Neural cell (in vitro differentiated cells): Measurements from ENCODE around the gene PREX1. TPM values are rescaled to one million over a fixed set of nuclear protein-coding genes. Genes with fewer than 3 reads are reported as not detected.

Experiments
- H2AFZ ChIP-seq: fragments of 200-600, 300-800 bp; sonication (generic), shearing (Covaris generic); 2 replicates; pipeline ENCODE4 v1.6.0; 2014; ENCODE audit warnings: low read depth, mild to moderate bottlenecking, antibody characterized with exemption, low read length, moderate library complexity
- H3F3A ChIP-seq: fragments of 200-600 bp; shearing (Covaris generic); 2 replicates; pipeline ENCODE4 v1.6.1; 2016; ENCODE audit warnings: mild to moderate bottlenecking, moderate library complexity, mixed read lengths, antibody characterized with exemption, low read length; ENCODE audit not compliant: insufficient read depth, poor library complexity, severe bottlenecking
- H3K27ac ChIP-seq: fragments of 200-600, 300-800 bp; sonication (generic), shearing (Covaris generic); 2 replicates; pipeline ENCODE4 v1.5.1; 2014; ENCODE audit warnings: mild to moderate bottlenecking, low read length, moderate library complexity
- H3K27me3 ChIP-seq: fragments of 300-800, 200-600 bp; sonication (generic), shearing (Covaris generic); 2 replicates; pipeline ENCODE4 v1.6.0; 2014; ENCODE audit warnings: mild to moderate bottlenecking, low read depth, low read length, moderate library complexity; ENCODE audit not compliant: insufficient read depth
- H3K36me3 ChIP-seq: fragments of 300-800, 200-600 bp; sonication (generic), shearing (Covaris generic); 2 replicates; pipeline ENCODE4 v1.5.1; 2014; ENCODE audit warnings: mild to moderate bottlenecking, antibody characterized with exemption, low read length, moderate library complexity; ENCODE audit not compliant: insufficient read depth
- H3K4me2 ChIP-seq: fragments of 300-800, 200-600 bp; sonication (generic), shearing (Covaris generic); 2 replicates; pipeline ENCODE4 v1.6.0; 2014; ENCODE audit warnings: mild to moderate bottlenecking, low read length
- H3K4me3 ChIP-seq: fragments of 300-800, 200-600 bp; sonication (generic), shearing (Covaris generic); 2 replicates; pipeline ENCODE4 v1.5.1; 2014; ENCODE audit warnings: mild to moderate bottlenecking, low read length, moderate library complexity
- H3K79me2 ChIP-seq: fragments of 200-600 bp; shearing (Covaris generic); replicated peaks from 2 replicates; pipeline ENCODE4 v1.6.0; 2014; ENCODE audit warnings: mild to moderate bottlenecking, low read length, moderate library complexity; ENCODE audit not compliant: insufficient read depth
- H3K9ac ChIP-seq: fragments of 300-800, 200-600 bp; sonication (generic), shearing (Covaris generic); 2 replicates; pipeline ENCODE4 v1.6.1; 2016; ENCODE audit warnings: mild to moderate bottlenecking, low read length, mixed read lengths
- H3K9me2 ChIP-seq: fragments of 200-600 bp; shearing (Covaris generic); 2 replicates; pipeline ENCODE4 v1.6.1; 2016; ENCODE audit warnings: mild to moderate bottlenecking, low read length, mixed read lengths; ENCODE audit not compliant: insufficient read depth
- H3K9me3 ChIP-seq: fragments of 200-600, 300-800 bp; sonication (generic), shearing (Covaris generic); 2 replicates; pipeline ENCODE4 v1.6.1; 2016; ENCODE audit warnings: mild to moderate bottlenecking, mixed run types, low read length, moderate library complexity, mixed read lengths
- H4K20me1 ChIP-seq: fragments of 200-600 bp; shearing (Covaris generic); 2 replicates; pipeline ENCODE4 v1.6.1; 2016; ENCODE audit warnings: mild to moderate bottlenecking, mixed run types; ENCODE audit not compliant: insufficient read depth
- EP300 ChIP-seq: fragments of 450-650 bp; conservative IDR thresholded peaks from 2 replicates; pipeline ENCODE4 v1.6.1; 2014; ENCODE audit warnings: antibody characterized with exemption, mild to moderate bottlenecking, moderate library complexity; ENCODE audit not compliant: poor library complexity, severe bottlenecking
- EZH2 ChIP-seq: fragments of 200-600, 300-800 bp; shearing (Covaris generic), sonication (generic); IDR thresholded peaks from 2 replicates; pipeline ENCODE4 v1.6.1; 2014; ENCODE audit warnings: antibody characterized with exemption, low read length, borderline replicate concordance, mild to moderate bottlenecking; ENCODE audit not compliant: insufficient read depth, poor library complexity, severe bottlenecking
- MXI1 ChIP-seq: fragments of 450-650 bp; conservative IDR thresholded peaks from 2 replicates; pipeline ENCODE4 v1.6.1; 2014; ENCODE audit warnings: antibody characterized with exemption, mild to moderate bottlenecking; ENCODE audit not compliant: poor library complexity, severe bottlenecking
- POLR2AphosphoS5 ChIP-seq: IDR thresholded peaks from 2 replicates; pipeline ENCODE4 v1.6.1; 2012
- RAD21 ChIP-seq: fragments of 450-650 bp; conservative IDR thresholded peaks from 2 replicates; pipeline ENCODE4 v1.6.1; 2014; ENCODE audit warnings: antibody characterized with exemption, mild to moderate bottlenecking, moderate library complexity
- SMC3 ChIP-seq: fragments of 450-650 bp; conservative IDR thresholded peaks from 2 replicates; pipeline ENCODE4 v1.6.1; 2014; ENCODE audit warnings: antibody characterized with exemption, mild to moderate bottlenecking, moderate library complexity; ENCODE audit not compliant: poor library complexity
- TAF1 ChIP-seq: IDR thresholded peaks from 2 replicates; pipeline ENCODE4 v1.6.1; 2012; ENCODE audit warnings: low read depth
- polyA plus RNA-seq: library from polyadenylated mRNA; depleted of rRNA; stranded (reverse); fragments of >200 nt; gene quantifications from 2 replicates; pipeline ENCODE4 v1.2.3, GENCODE V29; 2014
- TF ChIP-seq, protein P1 (sequence below): IDR thresholded peaks from 2 replicates; pipeline ENCODE4 v1.6.1; 2012; ENCODE audit warnings: borderline replicate concordance
- TF ChIP-seq, protein P2 (sequence below): fragments of 450-650 bp; IDR thresholded peaks from 2 replicates; pipeline ENCODE4 v1.5.1; 2014; ENCODE audit warnings: antibody characterized with exemption, mild to moderate bottlenecking, moderate library complexity; ENCODE audit not compliant: poor library complexity, severe bottlenecking

The PREX1 gene
- polyA plus RNA-seq, 1 donor from 2014 or later, result 0.06 TPM

DNA sequence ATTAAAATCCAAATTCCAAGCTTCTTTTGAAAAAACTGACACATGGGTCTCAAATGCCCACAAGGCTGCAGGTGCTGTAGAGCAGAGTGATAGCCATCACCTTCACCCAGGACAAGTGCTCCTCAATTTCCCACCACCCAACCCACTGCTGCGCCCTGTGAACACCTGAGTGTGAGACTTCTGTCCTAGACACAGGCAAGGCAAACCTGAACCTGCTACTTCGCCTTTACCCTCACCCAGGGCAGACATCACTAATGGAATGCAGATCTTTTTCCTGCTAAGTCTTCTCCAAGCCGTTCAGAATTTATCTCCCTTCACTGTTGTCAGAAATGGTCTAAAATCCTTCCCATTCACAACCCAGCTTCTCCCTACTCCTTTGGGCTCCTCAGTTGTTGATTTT is 65.9 kb downstream of the PREX1 start:
- H3K4me3 ChIP-seq, result no peak overlapping the region
- no peaks in the 10 kb centered on the region for H3K79me2 ChIP-seq
- H3K4me2 ChIP-seq, result no peak overlapping the region
- H2AFZ ChIP-seq, result no peak overlapping the region
- H3K36me3 ChIP-seq, result no peaks in the 10 kb centered on the region
- no peaks in the 10 kb centered on the region for H4K20me1 ChIP-seq
- TF ChIP-seq MXI1 (no peak), RAD21 (no peak), EZH2 (no peak), TAF1 (no peak), POLR2AphosphoS5 (no peak), EP300 (no peak), SMC3 (no peak)
- TF ChIP-seq, protein P1, sequence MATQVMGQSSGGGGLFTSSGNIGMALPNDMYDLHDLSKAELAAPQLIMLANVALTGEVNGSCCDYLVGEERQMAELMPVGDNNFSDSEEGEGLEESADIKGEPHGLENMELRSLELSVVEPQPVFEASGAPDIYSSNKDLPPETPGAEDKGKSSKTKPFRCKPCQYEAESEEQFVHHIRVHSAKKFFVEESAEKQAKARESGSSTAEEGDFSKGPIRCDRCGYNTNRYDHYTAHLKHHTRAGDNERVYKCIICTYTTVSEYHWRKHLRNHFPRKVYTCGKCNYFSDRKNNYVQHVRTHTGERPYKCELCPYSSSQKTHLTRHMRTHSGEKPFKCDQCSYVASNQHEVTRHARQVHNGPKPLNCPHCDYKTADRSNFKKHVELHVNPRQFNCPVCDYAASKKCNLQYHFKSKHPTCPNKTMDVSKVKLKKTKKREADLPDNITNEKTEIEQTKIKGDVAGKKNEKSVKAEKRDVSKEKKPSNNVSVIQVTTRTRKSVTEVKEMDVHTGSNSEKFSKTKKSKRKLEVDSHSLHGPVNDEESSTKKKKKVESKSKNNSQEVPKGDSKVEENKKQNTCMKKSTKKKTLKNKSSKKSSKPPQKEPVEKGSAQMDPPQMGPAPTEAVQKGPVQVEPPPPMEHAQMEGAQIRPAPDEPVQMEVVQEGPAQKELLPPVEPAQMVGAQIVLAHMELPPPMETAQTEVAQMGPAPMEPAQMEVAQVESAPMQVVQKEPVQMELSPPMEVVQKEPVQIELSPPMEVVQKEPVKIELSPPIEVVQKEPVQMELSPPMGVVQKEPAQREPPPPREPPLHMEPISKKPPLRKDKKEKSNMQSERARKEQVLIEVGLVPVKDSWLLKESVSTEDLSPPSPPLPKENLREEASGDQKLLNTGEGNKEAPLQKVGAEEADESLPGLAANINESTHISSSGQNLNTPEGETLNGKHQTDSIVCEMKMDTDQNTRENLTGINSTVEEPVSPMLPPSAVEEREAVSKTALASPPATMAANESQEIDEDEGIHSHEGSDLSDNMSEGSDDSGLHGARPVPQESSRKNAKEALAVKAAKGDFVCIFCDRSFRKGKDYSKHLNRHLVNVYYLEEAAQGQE, result no peak
- TF ChIP-seq, protein P2, sequence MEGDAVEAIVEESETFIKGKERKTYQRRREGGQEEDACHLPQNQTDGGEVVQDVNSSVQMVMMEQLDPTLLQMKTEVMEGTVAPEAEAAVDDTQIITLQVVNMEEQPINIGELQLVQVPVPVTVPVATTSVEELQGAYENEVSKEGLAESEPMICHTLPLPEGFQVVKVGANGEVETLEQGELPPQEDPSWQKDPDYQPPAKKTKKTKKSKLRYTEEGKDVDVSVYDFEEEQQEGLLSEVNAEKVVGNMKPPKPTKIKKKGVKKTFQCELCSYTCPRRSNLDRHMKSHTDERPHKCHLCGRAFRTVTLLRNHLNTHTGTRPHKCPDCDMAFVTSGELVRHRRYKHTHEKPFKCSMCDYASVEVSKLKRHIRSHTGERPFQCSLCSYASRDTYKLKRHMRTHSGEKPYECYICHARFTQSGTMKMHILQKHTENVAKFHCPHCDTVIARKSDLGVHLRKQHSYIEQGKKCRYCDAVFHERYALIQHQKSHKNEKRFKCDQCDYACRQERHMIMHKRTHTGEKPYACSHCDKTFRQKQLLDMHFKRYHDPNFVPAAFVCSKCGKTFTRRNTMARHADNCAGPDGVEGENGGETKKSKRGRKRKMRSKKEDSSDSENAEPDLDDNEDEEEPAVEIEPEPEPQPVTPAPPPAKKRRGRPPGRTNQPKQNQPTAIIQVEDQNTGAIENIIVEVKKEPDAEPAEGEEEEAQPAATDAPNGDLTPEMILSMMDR, result no peak
- H3K9ac ChIP-seq, result no peak overlapping the region
- no peaks in the 10 kb centered on the region for H3K27me3 ChIP-seq
- H3K9me3 ChIP-seq, result no peaks in the 10 kb centered on the region
- no peak overlapping the region for H3K27ac ChIP-seq
- no peaks in the 10 kb centered on the region for H3K9me2 ChIP-seq
- no peaks in the 10 kb centered on the region for H3F3A ChIP-seq

DNA sequence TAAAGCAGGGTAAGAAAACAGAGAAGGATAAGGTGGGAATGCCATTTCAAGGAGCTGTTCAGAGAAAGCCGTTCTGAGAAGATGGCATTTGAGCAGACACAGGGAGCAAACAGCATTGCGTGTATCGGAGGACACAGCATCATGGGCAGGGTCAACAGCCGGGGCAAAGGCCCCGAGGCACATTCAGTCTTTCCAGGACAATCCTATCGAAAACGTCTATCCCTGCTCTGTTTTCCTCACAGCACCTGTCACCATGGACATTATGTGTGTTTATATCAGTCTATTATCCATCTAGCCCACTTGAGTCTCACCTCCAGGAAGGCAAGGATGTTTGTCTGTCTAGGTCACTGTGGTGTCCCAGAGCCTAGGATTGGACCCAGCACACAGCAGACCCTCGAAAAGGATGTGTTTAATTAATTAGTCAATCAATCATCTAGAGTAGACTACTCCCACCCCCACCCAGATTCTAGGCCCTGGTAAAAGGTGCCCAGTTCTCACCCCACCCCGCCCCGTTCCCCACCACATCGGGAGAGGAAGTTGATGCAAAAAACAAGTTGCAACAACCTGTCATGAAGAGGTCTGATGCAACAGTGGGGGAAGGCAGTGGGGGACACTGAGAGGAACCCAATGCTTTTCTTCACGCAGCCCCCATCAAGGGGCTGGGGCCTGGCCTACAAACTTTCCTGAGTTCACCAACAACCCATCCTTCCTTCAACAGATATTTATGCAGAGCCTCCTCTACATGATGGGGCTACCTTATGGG is 66.6 kb downstream of the PREX1 start:
- H3K27ac ChIP-seq, result no peak overlapping the region
- TF ChIP-seq EZH2 (no peak), SMC3 (no peak), EP300 (no peak), RAD21 (no peak), POLR2AphosphoS5 (no peak), MXI1 (no peak), TAF1 (no peak)
- TF ChIP-seq, protein P2, result no peak

More for the DNA sequence above, 66.6 kb downstream of the PREX1 start:
- no peaks in the 10 kb centered on the region for H3K9me3 ChIP-seq
- no peaks in the 10 kb centered on the region for H3K27me3 ChIP-seq
- H3F3A ChIP-seq, result no peaks in the 10 kb centered on the region
- no peak overlapping the region for H2AFZ ChIP-seq
- no peak overlapping the region for H3K4me3 ChIP-seq
- H3K9ac ChIP-seq, result no peak overlapping the region
- no peaks in the 10 kb centered on the region for H3K9me2 ChIP-seq
- no peak overlapping the region for H3K4me2 ChIP-seq
- no peaks in the 10 kb centered on the region for H4K20me1 ChIP-seq
- H3K36me3 ChIP-seq, result no peaks in the 10 kb centered on the region
- no peaks in the 10 kb centered on the region for H3K79me2 ChIP-seq
